LHCN-M2 (cell line): ENCODE data around the gene ZNF581. TPM values are rescaled to one million over a fixed set of nuclear protein-coding genes. Genes with fewer than 3 reads are reported as not detected.

Experiments
- DNase-seq: peaks from one replicate; pipeline ENCODE4 v3.0.0-alpha.2; 2012; ENCODE audit warnings: low read depth
- total RNA-seq: library from RNA; depleted of rRNA; stranded (reverse); fragments of >200 nt; gene quantifications from 2 replicates; pipeline ENCODE4 v1.2.3, GENCODE V29; 2014

The ZNF581 gene
- total RNA-seq, 1 experiment from 2014 or later, result 15.4 TPM

DNA sequence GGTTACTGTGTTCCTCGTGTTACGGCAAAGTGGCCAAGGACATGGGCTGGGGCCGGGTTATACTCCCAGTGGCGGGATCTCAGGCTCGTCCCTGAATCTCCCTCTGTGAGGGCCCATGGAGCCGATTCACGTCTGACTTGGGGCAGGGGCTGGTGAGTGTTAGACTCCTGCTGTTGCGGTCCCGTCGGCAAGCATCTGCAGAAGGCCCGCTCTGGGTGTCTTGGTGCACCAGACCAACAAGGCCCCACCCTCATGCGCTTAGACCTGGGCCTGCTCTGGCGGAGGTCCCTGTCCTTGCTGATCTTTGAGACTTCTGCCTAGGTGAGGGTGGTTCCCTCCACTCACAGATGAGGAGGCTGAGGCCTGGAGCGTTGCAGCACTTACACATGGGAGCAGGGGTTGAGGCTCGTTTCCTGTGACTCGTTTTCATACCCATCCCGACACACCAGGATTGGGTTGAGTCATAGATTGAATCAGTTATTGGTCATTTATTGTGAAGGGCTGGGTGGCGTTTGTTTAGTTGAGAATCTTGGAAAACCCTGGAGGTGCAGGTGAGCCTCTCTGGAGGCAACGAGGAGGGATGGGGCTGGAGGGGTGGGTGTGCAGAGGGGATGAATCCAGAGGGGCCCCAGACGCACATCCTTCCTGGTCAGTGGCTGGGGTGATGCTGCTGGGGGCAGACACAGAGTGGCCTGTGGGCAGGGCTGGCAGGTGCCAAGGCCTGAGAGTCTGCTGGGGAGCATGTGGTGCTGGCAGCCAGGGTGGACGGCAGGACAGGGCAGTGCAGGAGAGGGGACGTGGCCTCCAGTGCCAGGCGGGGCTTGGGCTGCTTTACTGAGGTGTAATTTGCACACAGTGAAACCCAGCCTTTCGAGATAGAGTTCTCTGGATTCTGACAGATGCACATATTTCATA is 36.2 kb downstream of the ZNF581 start:
- DNase-seq, result no peak

GRCh38 chr19:55680339-55681130 is 37.1 kb downstream of the ZNF581 start:
- DNase-seq, result no peak

DNA sequence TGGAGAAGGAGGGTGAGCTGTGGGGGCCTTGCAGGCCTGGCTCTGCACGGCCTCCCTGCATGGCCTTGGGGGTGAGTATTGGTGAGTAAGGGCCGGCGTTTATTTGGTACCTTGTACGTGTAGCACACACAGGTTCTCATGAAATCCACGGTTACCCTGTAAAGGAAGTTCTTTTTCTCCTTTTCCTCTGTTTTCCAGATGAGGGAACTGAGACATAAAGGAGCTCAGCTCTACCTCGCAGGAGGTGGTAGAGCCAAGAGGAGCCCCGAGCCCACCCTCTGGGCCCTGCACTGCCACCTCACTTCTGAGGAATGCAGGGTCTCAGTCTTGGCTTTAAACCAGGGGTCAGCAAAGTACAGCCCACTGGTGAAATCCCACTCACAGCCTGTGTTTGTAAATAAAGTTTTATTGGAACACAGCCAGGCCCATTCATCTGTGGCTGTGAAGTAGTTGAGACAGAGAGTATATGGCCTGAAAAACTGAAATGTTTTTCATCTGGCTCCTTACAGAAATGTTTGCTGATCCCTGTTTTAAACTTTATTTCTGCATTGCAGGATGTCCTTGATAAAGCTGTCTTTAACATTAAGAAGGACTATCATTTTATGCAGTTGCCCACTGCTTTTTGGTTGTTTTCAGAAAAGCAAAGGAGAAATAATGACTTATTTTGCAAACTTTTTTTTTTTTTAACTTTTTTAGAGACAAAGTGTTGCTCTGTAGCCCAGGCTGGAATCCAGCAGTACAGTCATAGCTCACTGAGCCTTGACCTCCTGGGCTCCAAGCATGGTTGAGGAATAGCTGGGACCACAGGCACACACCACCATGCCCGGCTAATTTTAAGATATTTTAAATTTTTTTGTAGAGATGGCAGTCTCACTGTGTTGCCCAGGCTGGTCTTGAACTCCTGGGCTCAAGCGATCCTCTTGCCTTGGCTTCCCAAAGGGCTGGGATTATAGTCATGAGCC is 38.0 kb downstream of the ZNF581 start:
- DNase-seq, result no peak

DNA sequence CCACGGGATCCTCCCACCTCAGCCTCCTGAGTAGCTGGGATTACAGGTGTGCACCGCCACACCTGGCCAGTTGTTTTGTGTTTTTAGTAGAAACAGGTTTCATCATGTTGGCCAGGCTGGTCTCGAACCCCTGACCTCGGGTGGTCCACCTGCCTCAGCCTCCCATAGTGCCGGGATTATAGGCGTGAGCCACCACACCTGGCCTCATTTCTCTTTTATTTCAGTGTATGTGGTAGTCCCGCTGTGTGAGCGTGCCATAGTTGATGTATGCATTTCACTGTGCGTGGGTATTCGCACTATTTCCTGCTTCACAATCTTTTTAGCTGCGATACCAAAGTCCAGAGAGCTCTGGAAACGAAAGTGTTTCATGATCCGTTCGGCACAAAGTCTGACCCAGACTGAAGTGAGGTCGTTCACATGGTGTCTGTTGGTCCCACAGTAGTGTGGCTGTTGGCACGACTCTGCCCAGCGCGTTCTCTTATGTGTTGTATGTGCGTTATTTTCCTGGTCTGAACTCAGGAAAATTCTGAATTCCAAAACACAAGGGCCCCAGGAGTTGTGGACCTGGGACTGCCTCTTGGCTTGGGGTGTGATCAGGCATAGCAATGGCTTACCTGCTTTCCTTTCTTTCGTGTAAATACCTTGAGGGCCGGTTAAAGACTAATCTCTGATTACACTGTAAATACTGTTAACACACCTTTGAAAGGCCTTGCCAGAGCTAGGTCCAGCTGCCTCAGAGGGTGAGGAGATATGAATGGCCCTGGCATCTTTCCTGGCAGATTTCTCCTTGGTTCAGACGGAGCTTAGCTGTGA is 40.2 kb downstream of the ZNF581 start:
- DNase-seq, result no peak

- DNase-seq, result no peak
Measured at GRCh38 chr19:55684946-55685681, 41.7 kb downstream of the ZNF581 start.

- no peak for DNase-seq
Measured at GRCh38 chr19:55685776-55686175, 42.3 kb downstream of the ZNF581 start.

DNA sequence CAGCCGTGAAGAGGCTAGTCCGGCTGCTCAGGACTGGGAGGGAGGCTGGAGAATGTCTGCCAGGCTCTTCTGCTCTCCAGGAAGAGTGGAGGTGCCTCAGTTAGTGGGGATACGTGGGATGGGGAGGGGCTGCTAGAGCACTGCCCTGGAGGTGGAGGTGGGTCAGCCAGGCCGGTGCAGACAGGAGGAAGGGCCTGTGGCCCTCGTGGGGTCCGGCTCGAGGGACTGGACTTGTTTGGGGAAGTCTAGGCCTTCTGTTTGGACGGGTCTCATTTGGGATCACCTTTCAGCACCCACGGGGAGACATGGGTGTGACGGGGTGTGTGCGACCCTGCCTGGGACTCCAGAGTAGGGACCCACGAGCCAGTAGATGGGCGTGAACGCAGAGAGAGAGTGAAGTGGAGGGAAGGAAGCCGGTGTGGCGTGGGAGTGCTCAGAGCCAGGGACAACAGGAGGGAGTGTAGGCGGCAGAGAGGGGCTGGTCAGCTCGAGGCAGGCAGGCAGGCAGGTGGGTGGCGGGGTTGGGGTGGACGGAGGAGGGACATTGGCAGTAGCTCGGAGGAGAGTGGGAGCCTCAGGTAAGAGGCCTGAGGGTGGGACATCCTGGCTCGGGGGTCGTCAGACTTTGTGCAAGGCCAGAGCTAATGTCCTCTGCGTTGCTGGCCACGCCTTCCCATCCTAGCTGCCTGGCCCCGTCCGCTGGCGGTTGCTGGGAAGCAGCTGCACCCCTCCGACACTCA is 43.0 kb downstream of the ZNF581 start:
- no peak for DNase-seq

GRCh38 chr19:55687281-55688201 is 44.1 kb downstream of the ZNF581 start:
- no peak for DNase-seq

DNA sequence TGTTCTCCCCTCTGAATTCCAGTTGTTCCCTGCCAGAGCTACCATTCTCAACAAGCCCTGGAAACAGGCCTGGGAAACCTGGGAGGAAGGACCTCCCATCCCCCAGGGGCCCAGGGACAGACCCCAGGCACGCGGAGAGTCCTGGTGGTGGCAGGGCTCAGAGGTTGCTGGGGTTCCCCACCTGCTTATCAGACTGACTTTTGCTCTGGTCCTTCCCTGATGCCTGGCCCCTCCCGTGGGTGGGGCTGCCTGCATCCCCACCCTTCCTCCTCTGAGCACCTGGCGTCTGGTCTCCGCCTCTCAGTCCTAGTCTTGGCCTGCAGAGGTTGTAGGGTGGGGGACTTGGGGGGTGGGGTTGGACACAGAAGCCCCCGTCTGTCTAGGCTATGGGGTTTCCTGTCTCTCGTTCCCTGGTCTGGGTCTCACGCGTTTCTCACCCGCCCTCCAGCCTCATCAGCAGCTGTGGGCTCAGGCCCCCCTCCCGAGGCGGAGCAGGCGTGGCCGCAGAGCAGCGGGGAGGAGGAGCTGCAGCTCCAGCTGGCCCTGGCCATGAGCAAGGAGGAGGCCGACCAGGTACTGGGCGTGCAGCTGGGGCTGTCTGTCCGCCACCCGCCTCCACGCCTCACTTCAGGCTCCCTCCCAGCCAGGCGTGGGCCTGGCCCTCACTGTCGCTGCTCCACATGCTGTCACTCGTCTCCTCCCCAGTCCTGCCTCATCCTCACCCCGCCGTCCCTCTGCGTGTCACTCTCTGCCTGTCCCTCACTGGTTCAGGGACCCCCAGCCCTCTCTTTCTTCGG is 45.2 kb downstream of the ZNF581 start:
- no peak for DNase-seq

DNA sequence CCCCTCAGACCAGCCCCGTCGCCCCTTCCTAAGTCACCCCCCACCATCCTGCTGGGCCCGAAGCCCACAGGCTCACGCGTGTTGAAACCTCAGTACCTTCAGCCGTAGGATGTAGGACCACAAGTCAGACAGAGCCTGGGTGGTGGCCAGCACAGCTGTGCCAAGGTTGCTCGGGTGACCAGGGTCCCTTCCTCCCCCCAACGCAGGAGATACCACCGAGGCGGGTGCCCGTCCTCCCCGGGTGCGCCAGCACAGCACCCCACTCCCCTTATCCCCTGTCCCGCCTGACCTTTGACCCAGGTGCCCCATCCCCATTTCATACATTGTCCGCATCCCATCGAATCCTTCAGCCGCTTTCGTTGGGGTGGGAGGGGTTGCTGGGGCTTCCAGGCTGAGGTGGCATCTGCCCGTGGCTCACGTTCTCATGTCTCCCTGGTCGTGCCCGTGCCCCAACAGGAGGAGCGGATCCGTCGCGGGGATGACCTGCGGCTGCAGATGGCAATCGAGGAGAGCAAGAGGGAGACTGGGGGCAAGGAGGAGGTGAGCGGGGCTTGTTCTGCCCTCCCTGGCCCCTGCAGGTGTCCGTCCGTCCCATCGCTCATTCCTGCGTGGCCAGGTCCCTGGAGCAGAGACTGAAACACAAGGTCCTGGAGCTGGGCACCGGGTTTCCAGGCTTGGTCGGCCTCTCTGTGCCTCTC is 46.1 kb downstream of the ZNF581 start:
- no peak for DNase-seq

DNA sequence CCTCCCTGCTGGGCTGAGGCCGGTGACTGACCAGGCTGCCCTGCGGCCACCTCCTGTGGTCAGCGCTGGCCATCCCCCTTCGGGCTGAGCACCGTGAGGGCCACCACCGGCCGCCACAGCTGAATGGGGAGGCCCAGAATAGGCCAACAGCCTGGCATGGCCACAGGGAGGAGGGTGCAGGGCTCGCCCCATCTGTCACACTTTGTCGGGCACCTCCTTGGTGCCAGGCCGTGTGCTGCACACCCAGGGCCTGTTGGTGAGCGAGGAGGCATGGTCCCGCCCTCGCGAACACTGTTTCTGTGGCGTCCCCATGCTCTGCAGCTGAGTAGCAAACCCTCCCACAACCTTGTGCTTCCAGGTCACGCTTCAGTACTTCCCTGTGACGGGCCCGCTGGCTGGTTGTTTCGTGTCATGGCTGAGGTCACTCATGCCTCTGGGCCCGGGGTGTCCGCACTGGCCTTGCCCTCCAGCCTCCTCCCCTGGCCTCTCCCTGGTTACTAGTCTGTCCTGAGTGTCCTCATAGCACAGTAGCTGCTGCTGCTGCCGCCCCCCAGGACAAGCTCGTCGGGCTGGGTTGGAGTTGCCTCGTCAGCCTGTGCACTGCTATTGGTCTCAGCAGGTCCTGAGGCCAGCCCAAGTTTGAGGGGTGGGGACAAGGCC is 46.8 kb downstream of the ZNF581 start:
- no peak for DNase-seq

GRCh38 chr19:55690769-55691545 is 47.5 kb downstream of the ZNF581 start:
- no peak for DNase-seq

DNA sequence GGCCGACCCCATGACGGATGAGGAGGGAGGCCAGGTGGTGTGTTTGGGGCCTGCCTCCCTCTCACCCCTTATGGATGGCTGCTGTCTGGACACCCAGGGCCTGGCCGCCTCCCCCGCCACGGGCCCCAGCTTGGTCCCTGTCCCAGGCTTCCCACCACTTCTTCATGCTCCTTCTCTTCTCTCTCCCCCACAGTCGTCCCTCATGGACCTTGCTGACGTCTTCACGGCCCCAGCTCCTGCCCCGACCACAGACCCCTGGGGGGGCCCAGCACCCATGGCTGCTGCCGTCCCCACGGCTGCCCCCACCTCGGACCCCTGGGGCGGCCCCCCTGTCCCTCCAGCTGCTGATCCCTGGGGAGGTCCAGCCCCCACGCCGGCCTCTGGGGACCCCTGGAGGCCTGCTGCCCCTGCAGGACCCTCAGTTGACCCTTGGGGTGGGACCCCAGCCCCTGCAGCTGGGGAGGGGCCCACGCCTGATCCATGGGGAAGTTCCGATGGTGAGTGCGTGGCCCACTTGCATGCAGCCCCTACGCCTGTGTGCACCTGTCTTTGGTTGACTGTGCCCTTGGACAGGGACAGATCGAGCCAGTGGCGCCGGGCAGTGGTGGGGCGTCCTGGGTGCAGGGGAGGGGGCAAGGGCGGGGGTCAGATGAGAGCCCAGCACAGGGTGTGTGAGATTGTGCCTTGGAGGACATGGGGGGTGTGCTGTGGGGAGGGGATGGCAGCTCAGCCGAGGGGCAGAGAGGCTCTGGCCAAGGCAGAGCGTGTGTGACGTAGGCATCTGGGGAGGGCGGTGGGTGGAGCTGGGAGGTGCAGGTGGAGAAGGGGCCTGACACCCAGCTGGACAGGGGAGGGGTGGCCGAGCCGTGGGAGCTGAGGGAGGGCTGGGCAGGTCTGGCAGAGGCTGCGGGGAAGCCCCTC is 48.4 kb downstream of the ZNF581 start:
- DNase-seq, result no peak

DNA sequence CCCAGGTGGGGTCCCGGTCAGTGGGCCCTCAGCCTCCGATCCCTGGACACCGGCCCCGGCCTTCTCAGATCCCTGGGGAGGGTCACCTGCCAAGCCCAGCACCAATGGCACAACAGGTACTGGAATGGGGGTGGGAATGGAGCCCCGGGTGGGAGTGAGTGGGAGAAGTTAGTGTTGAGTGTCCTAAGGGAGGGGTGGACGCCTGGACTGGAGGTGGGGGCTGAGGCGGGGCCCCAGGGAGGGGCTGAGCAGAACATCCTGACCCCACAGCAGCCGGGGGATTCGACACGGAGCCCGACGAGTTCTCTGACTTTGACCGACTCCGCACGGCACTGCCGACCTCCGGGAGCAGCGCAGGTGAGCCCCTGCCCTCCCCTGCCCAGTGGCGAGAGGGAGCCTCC is 49.2 kb downstream of the ZNF581 start:
- no peak for DNase-seq
